Measurements from ENCODE around the gene HES2. TPM values are rescaled to one million over a fixed set of nuclear protein-coding genes. Genes with fewer than 3 reads are reported as not detected.

Gene HES2
- total RNA-seq, 2 donors from 2014 or later = 14.2 to 24.0 TPM

- no peaks in the 10 kb centered on the region for H3K36me3 ChIP-seq
- peak overlapping the region; percentile 6 for H3K27ac ChIP-seq
- H3K9ac ChIP-seq (ENCODE audit: low read depth in 2 of 2, low read length in 2 of 2) = peak overlapping the region in 1 of 2 donors; percentile 66
- intact Hi-C loops (cut with DNase I) = no loop called here
- peaks cover 9% of the 10 kb centered on the region for H3K27me3 ChIP-seq
- no peak overlapping the region for H3K4me3 ChIP-seq
- peaks cover 14% of the 10 kb centered on the region for H3K4me1 ChIP-seq
- DNase-seq = peak; percentile 62
- TF ChIP-seq CTCF (IDR thresholded peaks at IDR 0.05) = no peak
- no peaks in the 10 kb centered on the region for H3K9me3 ChIP-seq
Measured at GRCh38 chr1:6414443-6414844, 5.3 kb downstream of the HES2 start.

- peaks cover 2% of the 10 kb centered on the region for H3K4me1 ChIP-seq
Measured at GRCh38 chr1:6412896-6413295, 6.8 kb downstream of the HES2 start.

DNA sequence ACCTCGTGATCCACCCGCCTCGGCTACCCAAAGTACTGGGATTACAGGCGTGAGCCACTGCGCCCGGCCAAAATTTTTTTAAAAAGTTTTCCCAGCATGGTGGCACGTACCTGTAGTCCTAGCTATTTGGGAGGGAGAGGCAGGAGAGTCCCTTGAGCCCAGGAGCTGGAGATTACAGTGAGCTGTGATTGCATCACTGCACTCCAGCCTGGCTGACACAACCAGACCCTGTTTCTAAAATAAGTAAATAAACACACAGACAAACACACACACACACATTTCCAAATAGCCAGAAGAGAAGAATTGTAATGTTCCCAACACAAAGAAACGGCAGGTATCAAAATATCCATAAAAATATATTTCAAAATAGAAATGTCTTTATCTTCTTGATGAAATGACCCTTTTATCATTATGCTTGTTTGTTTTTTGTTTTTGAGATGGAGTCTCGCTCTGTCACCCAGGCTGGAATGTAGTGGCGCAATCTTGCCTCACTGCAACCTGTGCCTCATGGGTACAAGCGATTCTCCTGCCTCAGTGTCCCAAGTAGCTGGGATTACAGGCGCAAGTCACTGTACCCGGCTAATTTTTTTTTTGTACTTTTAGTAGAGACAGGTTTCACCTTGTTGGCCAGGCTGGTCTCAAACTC is 9.3 kb downstream of the HES2 start:
- Histone ChIP-seq H3K4me1 (no peaks in the 10 kb centered on the region), H3K27ac (no peak overlapping the region), H3K36me3 (no peaks in the 10 kb centered on the region), H3K27me3 (no peaks in the 10 kb centered on the region), H3K4me3 (no peak overlapping the region), H3K9me3 (no peaks in the 10 kb centered on the region), H3K9ac (ENCODE audit: low read depth in 2 of 2, low read length in 2 of 2) (no peak overlapping the region)
- TF ChIP-seq CTCF (IDR thresholded peaks at IDR 0.05) = no peak
- no peak for DNase-seq
- intact Hi-C loops (cut with DNase I) = no loop called here

More at GRCh38 chr1:6412896-6413295, 6.8 kb downstream of the HES2 start:
- no peak for DNase-seq
- no peaks in the 10 kb centered on the region for H3K27me3 ChIP-seq
- no peak for TF ChIP-seq CTCF (IDR thresholded peaks at IDR 0.05)
- intact Hi-C loops (cut with DNase I) = no loop called here
- no peak overlapping the region for H3K9ac ChIP-seq (ENCODE audit: low read depth in 2 of 2, low read length in 2 of 2)
- no peak overlapping the region for H3K4me3 ChIP-seq
- H3K36me3 ChIP-seq = no peaks in the 10 kb centered on the region
- no peaks in the 10 kb centered on the region for H3K9me3 ChIP-seq
- H3K27ac ChIP-seq = no peak overlapping the region

DNA sequence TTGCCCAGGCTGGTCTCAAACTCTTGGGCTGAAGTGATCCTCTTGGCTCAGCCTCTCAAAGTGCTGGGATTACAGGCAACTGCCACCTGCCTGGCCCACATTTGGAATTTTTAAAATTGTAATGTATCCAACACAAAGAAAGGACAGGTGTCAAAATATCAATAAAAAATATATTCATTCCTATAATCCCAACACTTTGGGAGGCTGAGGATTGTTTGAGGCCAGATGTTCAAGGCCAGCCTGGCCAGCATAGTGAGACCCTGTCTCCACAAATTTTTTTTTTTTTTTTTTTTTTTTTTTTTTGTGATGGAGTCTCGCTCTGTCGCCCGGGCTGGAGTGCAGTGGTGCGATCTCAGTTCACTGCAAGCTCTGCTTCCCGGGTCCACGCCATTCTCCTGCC is 10.0 kb downstream of the HES2 start:
- H3K27me3 ChIP-seq = no peaks in the 10 kb centered on the region
- intact Hi-C loops (cut with DNase I) = loop anchor here (5.0 kb wide), 1 partner anchor 162 kb away; no protein-coding TSS in a partner anchor

DNA sequence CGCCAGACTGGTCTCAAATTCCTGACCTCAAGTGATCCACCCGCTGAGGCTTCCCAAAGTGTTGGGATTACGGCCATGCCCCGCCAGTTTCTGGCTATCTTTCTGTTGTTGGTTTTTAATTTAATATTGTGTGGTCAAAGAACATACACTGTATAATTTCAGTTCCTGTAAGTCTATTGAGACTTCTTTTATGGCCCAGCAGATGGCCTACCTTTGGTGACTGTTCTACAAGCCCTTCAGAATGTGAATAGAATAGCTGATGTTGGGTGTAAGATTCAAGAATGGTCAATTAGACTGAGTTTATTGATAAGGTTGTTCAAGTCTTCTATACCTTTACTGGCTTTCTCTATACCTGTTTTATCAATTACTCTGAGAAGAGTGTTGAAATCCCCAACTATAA is 10.7 kb downstream of the HES2 start:
- no peak for DNase-seq
- Histone ChIP-seq H3K27ac (no peak overlapping the region), H3K27me3 (no peaks in the 10 kb centered on the region), H3K9me3 (no peaks in the 10 kb centered on the region), H3K4me1 (no peaks in the 10 kb centered on the region), H3K9ac (ENCODE audit: low read depth in 2 of 2, low read length in 2 of 2) (no peak overlapping the region), H3K4me3 (no peak overlapping the region), H3K36me3 (no peaks in the 10 kb centered on the region)
- TF ChIP-seq CTCF (IDR thresholded peaks at IDR 0.05) = no peak
- intact Hi-C loops (cut with DNase I) = loop anchor here (5.0 kb wide), 1 partner anchor 162 kb away; no protein-coding TSS in a partner anchor

More for the DNA sequence above, 10.0 kb downstream of the HES2 start:
- no peaks in the 10 kb centered on the region for H3K9me3 ChIP-seq
- DNase-seq = no peak
- no peak overlapping the region for H3K9ac ChIP-seq (ENCODE audit: low read depth in 2 of 2, low read length in 2 of 2)
- no peaks in the 10 kb centered on the region for H3K36me3 ChIP-seq
- H3K4me3 ChIP-seq = no peak overlapping the region
- no peak for TF ChIP-seq CTCF (IDR thresholded peaks at IDR 0.05)
- no peak overlapping the region for H3K27ac ChIP-seq
- H3K4me1 ChIP-seq = no peaks in the 10 kb centered on the region
